ENCODE measurements around the gene NAA40. TPM values are rescaled to one million over a fixed set of nuclear protein-coding genes. Genes with fewer than 3 reads are reported as not detected.
A peak's percentile ranks its signal among the peaks of the same experiment; 100 is the strongest.

NAA40 gene
- polyA plus RNA-seq, 1 experiment: 17.4 TPM

DNA sequence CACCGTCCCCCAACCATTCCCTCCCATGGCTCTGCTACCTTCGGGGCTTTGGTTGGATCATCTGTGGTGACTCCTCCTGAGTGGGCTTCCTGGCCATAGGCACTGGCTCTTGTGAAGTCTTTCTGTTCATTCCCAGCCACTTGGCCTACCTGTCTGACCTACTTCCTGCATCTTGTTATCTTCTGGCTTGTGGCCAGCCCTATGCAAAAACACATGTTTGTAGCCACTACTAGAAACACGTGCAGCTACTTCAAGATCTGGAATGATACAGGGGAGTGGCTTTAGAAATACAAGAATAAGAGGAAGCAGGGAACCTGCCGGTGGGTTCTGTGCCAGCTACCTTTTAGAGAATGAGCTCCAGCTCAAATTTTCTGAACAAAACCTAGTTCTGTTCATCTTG lies 42.7 kb upstream of the NAA40 start:
- no peak overlapping the region for H3K27ac ChIP-seq (ENCODE audit: low read depth, low read length)
- ChIA-PET CTCF (interaction anchor here (0.6 kb wide), 1 partner anchor 58 kb away, joined by 5 read pairs; no protein-coding TSS in a partner anchor), POLR2A (no interaction called here)
- H3K9me3 ChIP-seq (ENCODE audit: control insufficient read depth, insufficient read depth, low read length): no peaks in the 10 kb centered on the region
- no peaks in the 10 kb centered on the region for H3K27me3 ChIP-seq (ENCODE audit: control insufficient read depth, insufficient read depth, low read length)
- no peak overlapping the region for H3K4me3 ChIP-seq (ENCODE audit: low read depth, low read length)
- TF ChIP-seq, protein P1, sequence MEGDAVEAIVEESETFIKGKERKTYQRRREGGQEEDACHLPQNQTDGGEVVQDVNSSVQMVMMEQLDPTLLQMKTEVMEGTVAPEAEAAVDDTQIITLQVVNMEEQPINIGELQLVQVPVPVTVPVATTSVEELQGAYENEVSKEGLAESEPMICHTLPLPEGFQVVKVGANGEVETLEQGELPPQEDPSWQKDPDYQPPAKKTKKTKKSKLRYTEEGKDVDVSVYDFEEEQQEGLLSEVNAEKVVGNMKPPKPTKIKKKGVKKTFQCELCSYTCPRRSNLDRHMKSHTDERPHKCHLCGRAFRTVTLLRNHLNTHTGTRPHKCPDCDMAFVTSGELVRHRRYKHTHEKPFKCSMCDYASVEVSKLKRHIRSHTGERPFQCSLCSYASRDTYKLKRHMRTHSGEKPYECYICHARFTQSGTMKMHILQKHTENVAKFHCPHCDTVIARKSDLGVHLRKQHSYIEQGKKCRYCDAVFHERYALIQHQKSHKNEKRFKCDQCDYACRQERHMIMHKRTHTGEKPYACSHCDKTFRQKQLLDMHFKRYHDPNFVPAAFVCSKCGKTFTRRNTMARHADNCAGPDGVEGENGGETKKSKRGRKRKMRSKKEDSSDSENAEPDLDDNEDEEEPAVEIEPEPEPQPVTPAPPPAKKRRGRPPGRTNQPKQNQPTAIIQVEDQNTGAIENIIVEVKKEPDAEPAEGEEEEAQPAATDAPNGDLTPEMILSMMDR (IDR thresholded peaks at IDR 0.05; ENCODE audit: low read depth, low read length): no peak
- DNase-seq (ENCODE audit: low read depth, low spot score): no peak

DNA sequence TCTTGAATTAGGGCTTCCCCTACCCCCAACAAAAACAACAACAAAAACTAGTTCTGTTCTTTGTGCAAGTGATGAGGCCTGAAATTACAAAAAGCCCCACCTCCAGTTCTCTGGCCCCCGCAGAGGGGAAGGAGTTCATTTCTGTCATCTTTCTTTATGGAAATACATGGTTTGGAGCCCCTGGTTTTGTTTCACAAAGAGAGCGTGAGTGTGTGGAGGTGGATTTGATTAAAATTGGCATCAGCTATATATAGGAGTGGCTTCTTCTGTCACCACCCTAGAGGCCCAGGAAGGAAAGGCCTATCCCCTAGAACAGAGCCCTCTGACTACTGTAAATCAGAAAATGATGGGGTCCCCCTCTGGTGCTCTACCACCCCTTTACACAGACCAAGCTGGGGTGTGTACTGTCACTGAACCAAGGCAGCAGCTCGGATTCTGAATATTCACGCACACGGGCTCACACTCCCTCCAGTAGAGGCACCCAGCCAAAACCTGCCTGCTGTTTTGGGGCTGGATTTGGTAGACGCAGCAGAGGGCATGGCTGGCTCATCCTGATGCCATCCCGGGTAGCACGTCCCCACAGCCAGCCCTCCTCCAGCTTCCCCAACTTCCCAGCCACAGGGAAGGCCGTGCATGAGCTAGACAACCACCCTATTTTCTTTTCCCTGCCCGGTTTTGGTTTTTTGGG lies 41.2 kb upstream of the NAA40 start:
- CTCF ChIA-PET: interaction anchor here (0.9 to 1.2 kb wide), 2 partner anchors 9 to 60 kb away, joined by 5 to 6 read pairs; no protein-coding TSS in a partner anchor
- H3K27ac ChIP-seq (ENCODE audit: low read depth, low read length): no peak overlapping the region
- H3K4me3 ChIP-seq (ENCODE audit: low read depth, low read length): no peak overlapping the region
- POLR2A ChIA-PET: no interaction called here
- no peaks in the 10 kb centered on the region for H3K9me3 ChIP-seq (ENCODE audit: control insufficient read depth, insufficient read depth, low read length)
- TF ChIP-seq, protein P1 (IDR thresholded peaks at IDR 0.05; ENCODE audit: low read depth, low read length): no peak
- no peak for DNase-seq (ENCODE audit: low read depth, low spot score)
- H3K27me3 ChIP-seq (ENCODE audit: control insufficient read depth, insufficient read depth, low read length): no peaks in the 10 kb centered on the region

DNA sequence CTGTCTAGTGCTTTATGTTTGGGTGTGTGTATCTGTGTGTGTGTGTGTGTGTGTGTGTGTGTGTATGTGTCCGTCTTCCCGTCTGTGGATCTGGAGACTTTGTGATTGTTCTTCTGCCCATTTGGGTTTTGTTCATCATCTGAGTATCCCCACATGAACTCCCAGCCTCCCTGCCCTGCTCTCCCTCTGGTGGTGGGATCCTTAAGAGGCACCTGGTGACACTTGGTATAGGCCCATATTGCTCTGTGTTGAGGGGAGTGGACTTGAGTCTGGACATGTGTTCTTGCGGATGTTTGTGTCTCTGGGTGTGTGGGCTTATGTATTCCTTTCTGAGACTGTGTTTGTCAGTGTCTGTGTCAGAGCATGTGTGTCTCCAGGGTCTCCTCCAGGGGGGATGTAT lies 37.1 kb upstream of the NAA40 start:
- DNase-seq (ENCODE audit: low read depth, low spot score): no peak
- no peaks in the 10 kb centered on the region for H3K27me3 ChIP-seq (ENCODE audit: control insufficient read depth, insufficient read depth, low read length)
- H3K27ac ChIP-seq (ENCODE audit: low read depth, low read length): no peak overlapping the region
- no peaks in the 10 kb centered on the region for H3K9me3 ChIP-seq (ENCODE audit: control insufficient read depth, insufficient read depth, low read length)
- TF ChIP-seq, protein P1 (IDR thresholded peaks at IDR 0.05; ENCODE audit: low read depth, low read length): peak; percentile 61
- ChIA-PET POLR2A (no interaction called here), CTCF (interaction anchor here (1.4 kb wide), 1 partner anchor 64 kb away, joined by 5 read pairs; no protein-coding TSS in a partner anchor)
- H3K4me3 ChIP-seq (ENCODE audit: low read depth, low read length): no peak overlapping the region

GRCh38 chr11:63903884-63904283 lies 34.9 kb upstream of the NAA40 start:
- ChIA-PET CTCF (interaction anchor here (1.9 kb wide), 1 partner anchor 66 kb away, joined by 5 read pairs; no protein-coding TSS in a partner anchor), POLR2A (no interaction called here)
- no peak for DNase-seq (ENCODE audit: low read depth, low spot score)
- Histone ChIP-seq H3K4me3 (ENCODE audit: low read depth, low read length) (no peak overlapping the region), H3K9me3 (ENCODE audit: control insufficient read depth, insufficient read depth, low read length) (no peaks in the 10 kb centered on the region), H3K27me3 (ENCODE audit: control insufficient read depth, insufficient read depth, low read length) (no peaks in the 10 kb centered on the region), H3K27ac (ENCODE audit: low read depth, low read length) (no peak overlapping the region)
- TF ChIP-seq, protein P1 (IDR thresholded peaks at IDR 0.05; ENCODE audit: low read depth, low read length): no peak

- no peak overlapping the region for H3K4me3 ChIP-seq (ENCODE audit: low read depth, low read length)
- H3K9me3 ChIP-seq (ENCODE audit: control insufficient read depth, insufficient read depth, low read length): no peaks in the 10 kb centered on the region
- TF ChIP-seq, protein P1 (IDR thresholded peaks at IDR 0.05; ENCODE audit: low read depth, low read length): no peak
- H3K27me3 ChIP-seq (ENCODE audit: control insufficient read depth, insufficient read depth, low read length): no peaks in the 10 kb centered on the region
- DNase-seq (ENCODE audit: low read depth, low spot score): no peak
- ChIA-PET POLR2A (no interaction called here), CTCF (interaction anchor here (1.9 kb wide), 1 partner anchor 67 kb away, joined by 5 read pairs; no protein-coding TSS in a partner anchor)
- H3K27ac ChIP-seq (ENCODE audit: low read depth, low read length): no peak overlapping the region
Measured at GRCh38 chr11:63904743-63905142, 34.1 kb upstream of the NAA40 start.

All from AG04450 (cell line).